Measurements from ENCODE around the gene LACRT.

The LACRT gene

GRCh38 chr12:54667945-54668344, 33.2 kb upstream of the LACRT start:
- TF ChIP-seq REST (IDR thresholded peaks at IDR 0.05; ENCODE audit: insufficient read depth in 1 of 2, low read depth in 2 of 2, low read length in 2 of 2) = no peak
- no peak for TF ChIP-seq FOXP2 (optimal IDR thresholded peaks at IDR 0.05; ENCODE audit: borderline replicate concordance, extremely low read depth, extremely low read length, insufficient read depth)
- TF ChIP-seq SIN3A (IDR thresholded peaks at IDR 0.05; ENCODE audit: borderline replicate concordance, insufficient read depth, low read length) = no peak
- TF ChIP-seq POLR2AphosphoS5 (IDR thresholded peaks at IDR 0.05; ENCODE audit: low read depth, low read length) = no peak
- TF ChIP-seq TAF1 (IDR thresholded peaks at IDR 0.05; ENCODE audit: borderline replicate concordance, insufficient read depth, low read length) = no peak

DNA sequence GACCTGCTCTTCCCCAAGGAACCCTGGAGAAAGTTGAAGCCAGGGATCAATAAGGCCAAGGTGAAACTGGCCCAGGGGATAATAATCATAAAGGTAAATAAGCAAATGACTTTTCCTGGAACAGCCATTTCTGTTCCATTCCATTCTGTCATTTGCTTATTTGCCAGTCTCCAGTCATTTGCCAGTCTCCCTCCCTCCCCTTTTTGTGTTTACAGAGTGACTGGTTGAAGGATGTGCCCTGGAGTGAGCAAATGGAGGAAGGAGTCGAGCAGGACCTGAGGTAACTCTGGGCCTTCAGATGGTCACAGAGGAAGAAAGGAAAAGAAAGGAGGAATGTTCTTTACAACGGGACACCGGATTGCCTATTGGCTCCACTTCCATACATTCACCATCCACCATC, 31.3 kb upstream of the LACRT start:
- TF ChIP-seq FOXP2 (optimal IDR thresholded peaks at IDR 0.05; ENCODE audit: borderline replicate concordance, extremely low read depth, extremely low read length, insufficient read depth) (no peak), REST (IDR thresholded peaks at IDR 0.05; ENCODE audit: insufficient read depth in 1 of 2, low read depth in 2 of 2, low read length in 2 of 2) (no peak), SIN3A (IDR thresholded peaks at IDR 0.05; ENCODE audit: borderline replicate concordance, insufficient read depth, low read length) (no peak), POLR2AphosphoS5 (IDR thresholded peaks at IDR 0.05; ENCODE audit: low read depth, low read length) (no peak)

GRCh38 chr12:54663603-54664002, 28.9 kb upstream of the LACRT start:
- TF ChIP-seq TAF1 (IDR thresholded peaks at IDR 0.05; ENCODE audit: borderline replicate concordance, insufficient read depth, low read length) (no peak), FOXP2 (optimal IDR thresholded peaks at IDR 0.05; ENCODE audit: borderline replicate concordance, extremely low read depth, extremely low read length, insufficient read depth) (no peak), POLR2AphosphoS5 (IDR thresholded peaks at IDR 0.05; ENCODE audit: low read depth, low read length) (no peak), REST (IDR thresholded peaks at IDR 0.05; ENCODE audit: insufficient read depth in 1 of 2, low read depth in 2 of 2, low read length in 2 of 2) (no peak), SIN3A (IDR thresholded peaks at IDR 0.05; ENCODE audit: borderline replicate concordance, insufficient read depth, low read length) (no peak)

DNA sequence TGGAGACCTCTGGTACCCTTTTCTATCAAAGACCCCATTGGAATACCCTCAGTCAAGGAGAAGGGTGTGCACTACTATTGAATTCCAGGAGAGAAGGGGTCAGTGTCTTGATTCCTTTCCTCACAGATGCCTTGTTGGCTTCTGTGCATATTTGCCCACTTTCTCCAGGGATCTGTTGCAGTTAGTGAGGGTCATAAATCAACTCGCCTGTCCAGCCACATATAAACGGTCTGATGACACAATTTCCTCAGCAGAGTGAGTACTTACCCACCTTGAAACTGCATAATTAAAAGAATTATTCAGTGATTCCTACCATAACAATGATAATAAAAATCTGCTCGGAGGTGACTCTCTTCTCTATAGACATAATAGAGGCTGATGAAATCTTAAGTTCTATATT, 27.3 kb upstream of the LACRT start:
- TF ChIP-seq TAF1 (IDR thresholded peaks at IDR 0.05; ENCODE audit: borderline replicate concordance, insufficient read depth, low read length) = no peak
- no peak for TF ChIP-seq FOXP2 (optimal IDR thresholded peaks at IDR 0.05; ENCODE audit: borderline replicate concordance, extremely low read depth, extremely low read length, insufficient read depth)
- no peak for TF ChIP-seq POLR2AphosphoS5 (IDR thresholded peaks at IDR 0.05; ENCODE audit: low read depth, low read length)
- TF ChIP-seq SIN3A (IDR thresholded peaks at IDR 0.05; ENCODE audit: borderline replicate concordance, insufficient read depth, low read length) = no peak
- no peak for TF ChIP-seq REST (IDR thresholded peaks at IDR 0.05; ENCODE audit: insufficient read depth in 1 of 2, low read depth in 2 of 2, low read length in 2 of 2)

DNA sequence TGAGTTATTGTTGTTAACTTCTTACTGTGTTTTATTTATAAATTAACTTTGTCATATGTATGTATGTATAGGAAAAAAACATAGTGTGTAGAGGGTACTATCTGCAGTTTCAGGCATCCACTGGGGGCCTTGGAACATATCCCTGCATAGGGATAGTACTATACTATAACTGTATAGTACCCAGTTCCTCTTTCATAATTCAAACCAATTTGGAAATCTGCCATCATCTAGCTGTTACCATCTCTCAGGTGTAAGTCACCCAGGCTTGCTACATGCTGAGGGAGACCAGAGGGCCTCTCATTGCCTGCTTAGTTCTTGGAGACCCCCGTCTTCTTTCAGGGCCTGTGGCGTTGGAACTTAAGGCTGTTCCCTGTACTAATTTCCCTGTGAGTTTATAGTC, 26.4 kb upstream of the LACRT start:
- TF ChIP-seq POLR2AphosphoS5 (IDR thresholded peaks at IDR 0.05; ENCODE audit: low read depth, low read length) (no peak), SIN3A (IDR thresholded peaks at IDR 0.05; ENCODE audit: borderline replicate concordance, insufficient read depth, low read length) (no peak), TAF1 (IDR thresholded peaks at IDR 0.05; ENCODE audit: borderline replicate concordance, insufficient read depth, low read length) (no peak), REST (IDR thresholded peaks at IDR 0.05; ENCODE audit: insufficient read depth in 1 of 2, low read depth in 2 of 2, low read length in 2 of 2) (no peak), FOXP2 (optimal IDR thresholded peaks at IDR 0.05; ENCODE audit: borderline replicate concordance, extremely low read depth, extremely low read length, insufficient read depth) (no peak)

Measured in PFSK-1 (cell line).